Effector CD8-positive, alpha-beta T cell (primary cell): ENCODE measurements around the gene GPR85.
"Not testable (repeated sequence)": the region's sequence is repeated elsewhere in the genome, so short reads cannot be mapped to it uniquely, and the experiment has no call there.

Experiments
- DNase-seq: peaks from one replicate; lab custom pipeline; 2025; lab: John Stamatoyannopoulos, UW

The GPR85 gene

DNA sequence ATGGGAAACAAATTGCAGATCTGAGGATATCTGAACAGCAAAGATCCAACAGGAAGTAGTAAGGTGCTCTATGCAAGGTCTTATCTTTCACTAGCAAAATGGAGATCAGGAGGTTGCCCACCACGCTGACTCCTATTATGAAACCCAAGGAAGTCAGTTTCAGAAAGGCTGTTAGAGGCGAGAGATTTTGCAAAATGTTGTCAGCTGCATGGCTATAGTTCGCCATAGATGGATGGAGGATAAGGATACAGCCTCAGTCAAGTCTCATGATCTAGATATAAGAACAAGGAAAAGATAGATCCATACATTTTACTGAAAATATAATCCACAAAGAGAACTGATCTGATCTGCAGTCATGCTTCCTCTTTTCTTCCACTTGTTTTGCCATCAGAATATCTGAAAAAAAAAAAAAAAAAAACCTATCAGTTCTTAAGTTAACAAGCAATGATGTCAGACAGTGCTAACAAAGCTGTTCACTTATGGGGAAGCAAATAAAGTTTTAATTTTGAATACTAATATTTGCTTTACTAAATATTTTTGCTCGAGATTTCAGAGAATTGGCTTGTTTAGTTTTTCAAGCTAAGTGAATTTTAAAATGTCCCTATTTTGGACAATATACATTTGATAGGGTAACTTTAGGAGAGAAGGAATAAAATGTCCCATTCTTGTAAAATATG lies 2.0 kb downstream of the GPR85 start:
- no peak for DNase-seq

DNA sequence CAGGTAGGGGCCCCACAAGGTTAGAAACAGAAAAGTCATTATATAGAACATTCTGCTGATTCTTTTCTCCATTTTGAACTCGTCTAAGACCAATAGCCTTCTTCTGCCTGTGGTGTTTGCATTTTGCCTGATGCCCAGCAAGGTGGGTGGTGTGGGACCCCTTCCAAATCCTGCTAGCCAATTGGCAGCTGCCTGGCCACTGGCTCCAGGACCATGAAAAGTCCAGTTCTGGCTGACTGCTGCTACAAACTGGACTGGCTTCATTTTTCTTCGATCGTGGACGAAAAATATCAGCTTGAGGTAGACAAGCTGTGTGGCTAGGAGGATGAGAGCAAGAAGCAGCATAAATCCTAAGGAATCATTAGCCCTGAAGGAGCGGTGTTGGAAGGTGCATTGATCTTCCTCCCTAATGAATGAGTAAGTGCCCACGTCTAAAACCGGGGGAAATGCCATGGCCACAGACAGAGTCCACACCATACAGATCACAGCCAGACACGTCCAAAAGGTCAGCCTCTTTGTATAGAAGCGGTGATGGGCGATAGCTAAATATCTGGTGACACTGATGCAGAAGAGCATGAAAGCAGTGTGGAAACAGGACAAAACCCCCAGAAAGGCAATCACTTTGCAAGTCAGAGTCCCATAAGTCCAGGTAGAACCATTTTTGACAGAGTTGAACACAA lies 2.7 kb downstream of the GPR85 start:
- no peak for DNase-seq

DNA sequence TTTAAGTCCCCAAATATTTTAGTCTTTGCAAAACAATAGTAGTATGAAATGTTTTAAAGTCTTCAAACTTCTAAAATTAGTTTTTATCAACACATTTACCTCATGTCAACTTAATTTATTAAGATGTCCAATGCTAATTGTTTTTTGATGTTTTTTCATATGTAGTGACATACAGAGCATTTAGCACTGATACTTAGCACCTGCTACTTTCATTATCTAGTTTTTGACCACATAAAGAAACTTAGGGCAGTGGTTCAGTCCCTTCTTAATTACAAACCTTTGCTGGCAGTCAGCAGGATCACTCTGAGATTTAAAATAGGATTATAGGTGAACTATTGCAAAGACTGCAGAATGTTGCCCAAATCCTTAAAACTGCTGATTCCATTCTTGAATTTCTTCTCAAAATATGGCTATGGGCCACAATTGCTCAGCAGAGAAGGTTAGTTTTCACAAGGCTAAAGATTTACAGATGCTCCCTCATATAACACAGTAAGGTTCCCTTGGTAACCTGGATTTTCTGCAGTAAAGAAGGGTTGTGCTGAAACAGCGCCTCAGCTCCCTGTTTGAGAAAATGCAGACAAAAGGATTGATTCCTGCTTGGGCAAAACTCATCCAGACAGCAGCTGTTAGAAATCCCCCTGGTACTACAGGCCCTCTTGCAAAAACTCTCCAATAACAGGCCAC lies 3.4 kb downstream of the GPR85 start:
- DNase-seq: no peak

DNA sequence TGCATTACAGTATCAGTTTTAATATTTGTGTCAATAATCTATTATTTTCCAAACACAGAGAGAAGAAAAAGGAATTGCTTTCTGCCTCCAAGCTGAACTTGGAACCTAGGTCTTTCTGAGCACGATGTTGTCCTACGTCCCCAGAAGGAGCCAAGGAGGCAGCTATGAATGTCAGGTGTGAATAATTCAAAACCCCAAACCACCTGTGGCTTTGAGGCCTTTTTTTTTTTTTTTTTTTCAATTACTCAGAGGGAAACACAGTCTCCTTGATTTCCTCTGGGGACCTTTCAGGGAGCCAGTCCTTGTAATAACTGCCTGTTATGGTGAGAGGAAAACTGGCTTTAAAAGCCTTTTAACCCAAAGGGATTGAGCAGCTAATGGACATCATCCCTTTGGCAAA lies 8.3 kb downstream of the GPR85 start:
- DNase-seq: no peak

DNA sequence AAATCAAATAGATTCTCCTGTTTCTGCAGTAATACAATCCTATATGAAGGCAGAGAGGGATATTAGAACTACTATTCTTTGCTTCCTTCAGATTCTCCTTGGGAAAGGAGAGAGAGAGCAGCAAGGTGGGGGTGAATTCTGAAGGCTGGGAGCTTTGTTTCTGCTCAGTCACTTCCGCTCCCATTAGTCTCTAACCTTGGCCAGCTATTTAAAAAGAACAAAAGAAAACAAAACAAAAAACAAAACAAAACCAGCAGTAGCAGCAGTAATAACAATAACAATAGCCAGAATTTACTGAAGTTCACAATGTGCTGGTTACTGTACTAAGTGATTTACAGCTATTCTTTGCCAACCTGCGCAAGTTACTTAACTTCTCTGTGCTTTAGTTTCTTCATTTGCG lies 9.9 kb downstream of the GPR85 start:
- no peak for DNase-seq

DNA sequence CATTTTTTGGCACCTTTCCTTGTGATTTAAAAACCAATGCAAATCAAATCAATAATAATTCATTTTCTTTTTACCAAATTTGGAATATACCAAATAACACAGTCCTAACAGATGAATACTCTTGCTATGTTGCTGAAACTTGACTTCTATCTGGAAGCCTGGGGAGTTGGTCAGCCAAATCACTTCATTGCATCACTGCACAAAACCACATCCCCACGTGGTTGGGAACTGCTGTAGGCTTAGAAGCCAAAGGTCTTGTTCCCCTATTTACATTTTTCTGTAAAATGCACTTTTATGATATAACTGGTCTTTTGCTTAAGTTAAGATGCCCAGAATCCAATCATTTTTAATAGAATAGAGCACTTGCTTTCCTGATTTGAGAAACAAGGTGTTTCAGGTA lies 15.2 kb downstream of the GPR85 start:
- no peak for DNase-seq

DNA sequence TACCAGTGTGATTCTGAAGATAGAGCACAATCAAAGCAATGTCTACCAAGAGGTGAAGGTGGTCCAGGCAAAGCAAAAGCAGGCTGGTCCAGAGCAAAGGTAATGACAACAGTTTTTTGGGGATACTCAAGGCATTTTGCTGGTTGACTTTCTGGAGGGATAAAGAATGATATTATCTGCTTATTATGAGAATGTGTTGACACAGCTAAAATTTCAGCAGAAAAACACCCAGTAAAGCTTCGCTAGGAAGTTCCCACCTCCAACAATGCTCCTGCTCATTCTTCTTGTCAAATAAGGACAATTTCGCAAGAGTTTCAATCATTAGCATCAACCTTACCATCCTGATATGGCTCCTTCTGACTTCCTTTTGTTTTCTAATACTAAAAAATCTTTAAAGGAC lies 24.1 kb downstream of the GPR85 start:
- DNase-seq: no peak

DNA sequence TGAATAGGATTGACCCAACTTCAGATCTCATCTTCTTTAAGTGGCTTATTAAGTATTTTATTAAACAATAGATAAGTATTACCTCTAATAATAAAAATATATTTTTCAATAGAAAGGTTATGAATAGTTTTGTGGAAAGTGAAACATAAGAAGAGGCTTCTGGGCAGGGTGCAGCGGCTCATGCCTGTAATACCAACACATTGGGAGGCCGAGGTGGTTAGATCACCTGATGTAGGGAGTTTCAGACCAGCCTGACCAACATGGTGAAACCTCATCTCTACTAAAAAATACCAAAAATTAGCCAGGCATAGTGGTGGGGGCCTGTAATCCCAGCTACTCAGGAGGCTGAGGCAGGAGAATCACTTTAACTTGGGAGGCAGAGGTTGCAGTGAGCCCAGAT lies 26.5 kb downstream of the GPR85 start:
- DNase-seq: no peak

DNA sequence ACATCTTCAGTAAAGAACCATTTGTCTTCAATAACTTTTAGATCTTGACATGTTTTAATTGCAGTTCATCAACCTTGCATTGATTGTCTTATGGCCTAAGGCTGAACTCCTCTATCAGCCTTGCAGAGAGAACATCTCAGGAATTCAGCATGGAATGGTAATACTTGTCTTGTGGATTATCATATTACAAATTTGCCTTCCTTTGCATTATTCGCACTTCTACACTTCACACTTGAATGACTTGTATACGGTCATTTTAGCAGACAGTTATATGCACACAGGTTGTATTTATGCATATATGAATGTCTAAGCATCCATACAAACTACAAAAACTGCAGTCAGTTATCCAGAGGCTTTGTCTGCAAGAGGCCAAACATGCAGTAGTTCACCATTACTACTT lies 31.7 kb downstream of the GPR85 start:
- no peak for DNase-seq

DNA sequence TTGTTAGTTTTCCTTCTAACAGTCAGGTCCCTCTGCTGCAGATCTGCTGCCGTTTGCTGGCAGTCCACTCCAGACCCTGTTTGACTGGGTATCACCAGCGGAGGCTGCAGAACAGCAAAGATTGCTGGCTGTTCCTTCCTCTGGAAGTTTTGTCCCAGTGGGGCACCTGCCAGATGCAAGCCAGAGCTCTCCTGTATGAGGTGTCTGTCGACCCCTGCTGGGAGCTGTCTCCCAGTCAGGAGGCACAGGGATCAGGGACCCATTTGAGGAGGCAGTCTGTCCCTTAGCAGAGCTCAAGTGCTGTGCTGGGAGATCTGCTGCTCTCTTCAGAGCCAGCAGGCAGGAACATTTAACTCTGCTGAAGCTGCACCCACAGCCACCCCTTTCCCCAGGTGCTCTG lies 32.4 kb downstream of the GPR85 start:
- not testable (repeated sequence) for DNase-seq

DNA sequence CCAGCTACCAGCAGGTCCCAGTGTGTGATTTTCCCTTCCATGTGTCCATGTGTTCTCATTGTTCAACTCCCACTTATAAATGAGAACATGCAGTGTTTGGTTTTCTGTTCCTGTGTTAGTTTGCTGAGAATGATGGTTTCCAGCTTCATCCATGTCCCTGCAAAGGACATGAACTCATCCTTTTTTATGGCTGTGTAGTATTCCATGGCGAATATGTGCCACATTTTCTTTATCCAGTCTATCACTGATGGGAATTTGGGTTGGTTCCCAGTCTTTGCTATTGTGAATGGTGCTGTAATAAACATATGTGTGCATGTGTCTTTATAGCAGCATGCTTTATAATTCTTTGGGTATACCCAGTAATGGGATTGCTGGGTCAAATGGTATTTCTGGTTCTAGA lies 37.4 kb downstream of the GPR85 start:
- not testable (repeated sequence) for DNase-seq

DNA sequence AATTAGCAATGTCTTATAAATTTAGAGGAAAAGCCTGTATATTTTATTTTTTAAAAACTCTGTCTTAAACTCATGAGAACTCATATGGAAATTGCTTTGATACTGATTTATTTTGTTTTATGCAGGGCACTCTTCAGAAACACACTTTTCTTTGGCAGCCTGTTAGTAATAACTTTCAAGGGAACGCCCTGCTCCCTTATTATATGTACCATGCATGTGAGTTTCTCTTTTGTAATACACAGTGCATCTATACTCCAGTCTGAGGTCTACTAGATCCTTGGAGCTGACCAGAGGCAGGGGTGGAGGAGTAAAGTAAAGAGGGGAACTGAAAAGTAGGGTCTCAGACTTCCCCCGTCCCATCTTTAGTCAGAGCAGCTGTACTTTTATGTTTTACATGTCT lies 40.2 kb downstream of the GPR85 start:
- DNase-seq: no peak

DNA sequence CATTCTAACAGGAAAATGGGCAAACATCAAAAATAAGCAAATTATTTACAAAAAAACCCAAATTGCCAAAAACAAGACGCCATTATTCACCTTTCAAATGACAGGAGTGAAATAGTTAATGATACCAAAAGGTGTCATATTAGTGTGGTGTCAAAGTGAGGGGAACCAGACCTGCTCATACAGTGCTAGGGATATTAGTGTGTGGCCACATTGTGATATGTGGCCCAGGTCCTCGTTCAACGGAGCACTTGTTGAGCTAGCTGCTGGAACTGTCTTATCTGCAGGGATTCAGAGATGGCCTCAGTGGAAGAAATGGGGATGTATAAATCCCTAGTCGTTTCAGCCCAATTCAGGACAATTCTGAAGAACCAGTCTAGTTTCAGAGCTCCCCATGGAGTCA lies 41.2 kb downstream of the GPR85 start:
- no peak for DNase-seq

DNA sequence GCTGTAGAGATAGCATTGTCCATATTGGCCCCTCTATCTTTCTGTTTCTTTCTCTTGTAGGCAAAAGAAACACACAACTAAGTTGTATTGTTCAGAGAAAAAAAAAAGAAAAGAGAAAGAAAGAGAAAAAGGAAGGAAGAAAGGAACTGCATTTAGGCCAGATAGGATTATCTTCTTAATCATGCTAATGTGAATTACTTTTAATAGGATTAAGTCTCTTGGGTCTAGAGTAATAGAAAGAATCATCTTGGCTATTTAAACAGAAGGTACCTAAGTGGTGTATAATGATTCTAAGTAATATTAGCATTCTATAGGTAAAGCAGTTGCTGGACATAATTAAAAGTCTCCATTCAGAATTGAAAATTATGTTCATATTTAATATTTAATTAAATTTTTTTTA lies 42.2 kb downstream of the GPR85 start:
- no peak for DNase-seq

DNA sequence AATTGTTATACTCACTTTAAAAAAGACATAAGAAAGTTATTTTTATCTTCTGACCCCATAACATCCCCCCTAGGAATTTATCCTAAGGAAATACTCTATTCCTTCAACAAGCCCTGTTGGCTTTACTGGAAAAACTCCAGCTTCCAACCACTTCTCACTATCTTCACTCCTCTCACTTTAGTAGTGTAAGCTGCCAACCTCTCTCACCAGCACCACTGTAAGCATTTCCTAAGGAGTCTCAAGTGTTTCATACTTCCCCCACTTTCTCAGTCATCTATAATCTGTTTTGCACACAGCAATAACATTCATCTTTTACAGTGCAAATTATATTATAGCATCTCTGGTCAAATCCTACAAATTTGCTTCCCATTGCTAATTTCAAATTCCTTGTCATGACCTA lies 45.8 kb downstream of the GPR85 start:
- DNase-seq: no peak

DNA sequence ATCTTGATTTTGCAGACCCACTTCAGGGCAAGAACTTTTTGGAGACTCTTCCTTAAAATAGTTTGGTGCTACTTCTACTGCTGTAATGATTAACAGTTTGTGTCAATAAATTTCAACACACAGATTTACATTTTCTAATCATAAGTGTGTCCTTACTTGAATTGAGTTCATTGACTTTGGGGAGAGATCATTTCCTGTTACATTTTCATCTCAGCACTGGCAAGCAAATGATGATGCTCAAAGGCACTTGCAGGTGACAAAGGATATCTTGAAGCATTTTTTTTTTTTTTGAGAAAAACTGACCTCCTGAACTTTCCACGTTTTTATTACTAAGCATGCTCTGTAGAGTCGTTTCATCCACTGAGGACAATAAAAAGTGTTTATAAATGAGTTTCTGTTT lies 52.7 kb downstream of the GPR85 start:
- no peak for DNase-seq
